Mesothelial cell of epicardium (in vitro differentiated cells): Measurements from ENCODE around the gene GFOD1. TPM values are rescaled to one million over a fixed set of nuclear protein-coding genes. Genes with fewer than 3 reads are reported as not detected.
"Not testable (repeated sequence)": the region's sequence is repeated elsewhere in the genome, so short reads cannot be mapped to it uniquely, and the experiment has no call there.

Experiments used
- DNase-seq, 2 experiments: peaks; one replicate each; pipeline ENCODE4 v3.0.0; 2021; ENCODE audit warnings: low spot score in 2 of 2; ENCODE audit not compliant: unreplicated experiment in 2 of 2
- H3K27ac Mint-ChIP-seq: 2 replicates; pipeline ENCODE4 v1.8.0; 2021; ENCODE audit warnings: mixed read lengths
- H3K27me3 Mint-ChIP-seq: 2 replicates; pipeline ENCODE4 v1.8.0; 2021; ENCODE audit warnings: low read depth, mixed read lengths
- H3K36me3 Mint-ChIP-seq: 2 replicates; pipeline ENCODE4 v1.8.0; 2021; ENCODE audit warnings: mixed read lengths
- H3K4me1 Mint-ChIP-seq: 2 replicates; pipeline ENCODE4 v1.8.0; 2021; ENCODE audit warnings: mixed read lengths
- H3K4me3 Mint-ChIP-seq: 2 replicates; pipeline ENCODE4 v1.8.0; 2021; ENCODE audit warnings: mild to moderate bottlenecking, moderate library complexity, mixed read lengths
- H3K9me3 Mint-ChIP-seq: 2 replicates; pipeline ENCODE4 v1.8.0; 2021; ENCODE audit warnings: mixed read lengths
- CTCF ChIP-seq: fragments of 200-600 bp; sonication (generic); IDR thresholded peaks from one replicate; pipeline ENCODE4 v1.5.0; 2021; ENCODE audit warnings: antibody characterized with exemption; ENCODE audit not compliant: unreplicated experiment
- total RNA-seq: library from RNA; stranded (reverse); gene quantifications from 3 replicates; pipeline ENCODE4 v1.2.1, GENCODE V29; 2021

Gene GFOD1
- total RNA-seq, 1 donor from 2014 or later: 4.8 TPM

GRCh38 chr6:13331516-13332348, 155.7 kb downstream of the GFOD1 start:
- H3K4me1 Mint-ChIP-seq: peaks cover 18% of the 10 kb centered on the region
- no peak for DNase-seq
- no peak overlapping the region for H3K27ac Mint-ChIP-seq
- H3K36me3 Mint-ChIP-seq: no peaks in the 10 kb centered on the region
- TF ChIP-seq CTCF: peak; percentile 75
- no peaks in the 10 kb centered on the region for H3K9me3 Mint-ChIP-seq
- no peak overlapping the region for H3K4me3 Mint-ChIP-seq
- H3K27me3 Mint-ChIP-seq: no peaks in the 10 kb centered on the region

GRCh38 chr6:13328875-13329183, 158.6 kb downstream of the GFOD1 start:
- no peak for TF ChIP-seq CTCF
- peak overlapping the region; percentile 96 for H3K27ac Mint-ChIP-seq
- H3K27me3 Mint-ChIP-seq: no peaks in the 10 kb centered on the region
- peaks cover 21% of the 10 kb centered on the region for H3K4me1 Mint-ChIP-seq
- peaks cover 19% of the 10 kb centered on the region for H3K36me3 Mint-ChIP-seq
- H3K9me3 Mint-ChIP-seq: no peaks in the 10 kb centered on the region
- peak overlapping the region; percentile 81 for H3K4me3 Mint-ChIP-seq
- DNase-seq: no peak

GRCh38 chr6:13328076-13328874, 159.1 kb downstream of the GFOD1 start, which contains the start of gene TBC1D7:
TBC1D7 (minus strand) TSS chr6:13328537; CDS start chr6:13326898, 1,639 bp downstream.
- peaks cover 21% of the 10 kb centered on the region for H3K4me1 Mint-ChIP-seq
- H3K4me3 Mint-ChIP-seq: peak within 1 kb of the TSS; percentile 81
- H3K27ac Mint-ChIP-seq: peak within 1 kb of the TSS; percentile 96
- TF ChIP-seq CTCF: no peak
- H3K27me3 Mint-ChIP-seq: no peaks in the 10 kb centered on the region
- DNase-seq: peak; percentile 83 to 97
- peaks cover 24% of the 10 kb centered on the region for H3K36me3 Mint-ChIP-seq
- H3K9me3 Mint-ChIP-seq: no peaks in the 10 kb centered on the region

- Mint-ChIP-seq H3K27ac (peak overlapping the region; percentile 95), H3K27me3 (no peaks in the 10 kb centered on the region), H3K4me3 (peak overlapping the region; percentile 81), H3K4me1 (peaks cover 21% of the 10 kb centered on the region), H3K36me3 (peaks cover 26% of the 10 kb centered on the region), H3K9me3 (no peaks in the 10 kb centered on the region)
- TF ChIP-seq CTCF: no peak
- no peak for DNase-seq
Observed at GRCh38 chr6:13327691-13328075, 159.7 kb downstream of the GFOD1 start.

- DNase-seq, H3K4me3 Mint-ChIP-seq, H3K9me3 Mint-ChIP-seq, H3K27me3 Mint-ChIP-seq, H3K27ac Mint-ChIP-seq: not testable (repeated sequence)
- peaks cover 36% of the 10 kb centered on the region for H3K36me3 Mint-ChIP-seq
- peaks cover 21% of the 10 kb centered on the region for H3K4me1 Mint-ChIP-seq
Observed at GRCh38 chr6:13326031-13326586, 161.3 kb downstream of the GFOD1 start.
